Cardiac ventricle fibroblast (primary cell): ENCODE measurements around the gene FPGS. TPM values are rescaled to one million over a fixed set of nuclear protein-coding genes. Genes with fewer than 3 reads are reported as not detected.

Source experiments
- total RNA-seq: library from RNA; depleted of rRNA; stranded (reverse); fragments of >200 nt; gene quantifications from 2 replicates; pipeline ENCODE4 v1.2.3, GENCODE V29; 2015

FPGS gene
- 35.1 and 35.9 TPM in 2 replicates for total RNA-seq

GRCh38 chr9:127802576-127803443 is at the start of gene FPGS:
Gene FPGS (plus strand): TSS chr9:127802882. CDS start chr9:127802925, 43 bp downstream.

GRCh38 chr9:127778280-127779135 is 24.2 kb upstream of the FPGS start, which contains the start of gene SH2D3C:
Gene SH2D3C (minus strand): TSS chr9:127778666. CDS start chr9:127778627, 39 bp downstream.

GRCh38 chr9:127785933-127786772 is 16.5 kb upstream of the FPGS start, which contains the start of gene CDK9:
Gene CDK9 (plus strand): TSS chr9:127786034. CDS start chr9:127786149, 115 bp downstream.

GRCh38 chr9:127854184-127854806 is 51.6 kb downstream of the FPGS start, which contains the start of gene ENG:
Gene ENG (minus strand): TSS chr9:127854658. CDS start chr9:127854355, 303 bp downstream.

Other genes starting within 250 kb of the FPGS start
- gene STXBP1, start 190.6 kb upstream of the FPGS start, total RNA-seq: 51.5 and 85.1 TPM in 2 replicates
- not detected in 2 replicates for gene CFAP157, start 95.9 kb upstream of the FPGS start, total RNA-seq
- gene PTRH1, start 87.2 kb upstream of the FPGS start, total RNA-seq: 17.0 and 17.7 TPM in 2 replicates
- gene TTC16, start 86.8 kb upstream of the FPGS start, total RNA-seq: not detected in 2 replicates
- gene TOR2A, start 67.6 kb upstream of the FPGS start, total RNA-seq: 6.9 and 7.1 TPM in 2 replicates
- gene SH2D3C, start 24.2 kb upstream of the FPGS start, total RNA-seq: 1.1 and 2.5 TPM in 2 replicates
- 49.6 and 59.7 TPM in 2 replicates for gene CDK9, start 16.8 kb upstream of the FPGS start, total RNA-seq
- gene ENG, start 51.8 kb downstream of the FPGS start, total RNA-seq: 213 and 258 TPM in 2 replicates
- gene AK1, start 74.8 kb downstream of the FPGS start, total RNA-seq: 53.7 and 57.8 TPM in 2 replicates
- 79.0 and 95.3 TPM in 2 replicates for gene ST6GALNAC6, start 96.7 kb downstream of the FPGS start, total RNA-seq
- 67.5 and 83.5 TPM in 2 replicates for gene ST6GALNAC4, start 114.2 kb downstream of the FPGS start, total RNA-seq
- gene PIP5KL1, start 127.9 kb downstream of the FPGS start, total RNA-seq: 0.44 and 4.5 TPM in 2 replicates
- gene DPM2, start 135.0 kb downstream of the FPGS start, total RNA-seq: 13.0 and 14.4 TPM in 2 replicates
- 13.5 and 15.4 TPM in 2 replicates for gene EEIG1, start 178.1 kb downstream of the FPGS start, total RNA-seq